GM12892 (cell line): ENCODE results near the gene CLSTN2.

Source experiments
- DNase-seq: peaks from one replicate; pipeline ENCODE4 v3.0.0; 2011; ENCODE audit not compliant: insufficient read length
- FAIRE-seq: peaks from 2 replicates; lab custom pipeline; 2011; peaks lifted over from hg19 to GRCh38; lab: Jason Lieb, UNC
- POLR2A ChIP-seq: IDR thresholded peaks from 2 replicates; pipeline ENCODE4 v1.6.1; 2011; ENCODE audit warnings: low read depth, low read length, control low read depth
- POLR2AphosphoS5 ChIP-seq: IDR thresholded peaks from 2 replicates; pipeline ENCODE4 v1.6.1; 2011; ENCODE audit warnings: low read depth, low read length, control low read depth
- TAF1 ChIP-seq: IDR thresholded peaks from 2 replicates; pipeline ENCODE4 v1.6.1; 2011; ENCODE audit warnings: low read depth, mild to moderate bottlenecking, control low read depth, low read length, borderline replicate concordance

CLSTN2 gene

GRCh38 chr3:140273542-140274195, 338.7 kb downstream of the CLSTN2 start:
- TF ChIP-seq TAF1 (no peak), POLR2A (no peak), POLR2AphosphoS5 (no peak)
- no peak for DNase-seq
- no peak for FAIRE-seq

- TF ChIP-seq POLR2A (no peak), POLR2AphosphoS5 (no peak), TAF1 (no peak)
- no peak for FAIRE-seq
- no peak for DNase-seq
These were observed 339.4 kb downstream of the CLSTN2 start for GRCh38 chr3:140274429-140274828.

GRCh38 chr3:140276703-140277102, 341.7 kb downstream of the CLSTN2 start:
- FAIRE-seq (no peak), DNase-seq (no peak)
- TF ChIP-seq POLR2AphosphoS5 (no peak), TAF1 (no peak), POLR2A (no peak)

- DNase-seq (no peak), FAIRE-seq (no peak)
- no peak for TF ChIP-seq TAF1
- TF ChIP-seq POLR2AphosphoS5 = no peak
- no peak for TF ChIP-seq POLR2A
These were observed 342.9 kb downstream of the CLSTN2 start for GRCh38 chr3:140277886-140278285.

GRCh38 chr3:140284372-140284771, 349.4 kb downstream of the CLSTN2 start:
- DNase-seq (no peak), FAIRE-seq (no peak)
- TF ChIP-seq POLR2A (no peak), POLR2AphosphoS5 (no peak)

- no peak for FAIRE-seq
- DNase-seq = no peak
- no peak for TF ChIP-seq POLR2A
- TF ChIP-seq TAF1 = no peak
- TF ChIP-seq POLR2AphosphoS5 = no peak
These were observed 350.4 kb downstream of the CLSTN2 start for GRCh38 chr3:140285380-140285779.

GRCh38 chr3:140288595-140288994, 353.6 kb downstream of the CLSTN2 start:
- TF ChIP-seq POLR2AphosphoS5 = no peak
- TF ChIP-seq POLR2A = no peak
- no peak for TF ChIP-seq TAF1
- DNase-seq (no peak), FAIRE-seq (no peak)

GRCh38 chr3:140290105-140290504, 355.1 kb downstream of the CLSTN2 start:
- FAIRE-seq (no peak), DNase-seq (no peak)
- no peak for TF ChIP-seq POLR2A
- no peak for TF ChIP-seq POLR2AphosphoS5
- no peak for TF ChIP-seq TAF1

- TF ChIP-seq POLR2AphosphoS5 (no peak), POLR2A (no peak), TAF1 (no peak)
- DNase-seq (no peak), FAIRE-seq (no peak)
These were observed 357.2 kb downstream of the CLSTN2 start for GRCh38 chr3:140292170-140292569.

- FAIRE-seq = no peak
- DNase-seq = no peak
- TF ChIP-seq POLR2A (no peak), POLR2AphosphoS5 (no peak), TAF1 (no peak)
These were observed 357.7 kb downstream of the CLSTN2 start for GRCh38 chr3:140292684-140293083.

GRCh38 chr3:140294058-140294457, 359.1 kb downstream of the CLSTN2 start:
- no peak for TF ChIP-seq POLR2A
- TF ChIP-seq TAF1 = no peak
- no peak for TF ChIP-seq POLR2AphosphoS5
- FAIRE-seq = no peak
- no peak for DNase-seq

- TF ChIP-seq POLR2A (no peak), POLR2AphosphoS5 (no peak), TAF1 (no peak)
- FAIRE-seq (no peak), DNase-seq (no peak)
These were observed 361.9 kb downstream of the CLSTN2 start for GRCh38 chr3:140296796-140297352.

- no peak for DNase-seq
- FAIRE-seq = no peak
- TF ChIP-seq POLR2AphosphoS5 = no peak
- no peak for TF ChIP-seq POLR2A
- no peak for TF ChIP-seq TAF1
These were observed 363.1 kb downstream of the CLSTN2 start for GRCh38 chr3:140298043-140298442.
